ENCODE measurements around the gene CH25H. TPM values are rescaled to one million over a fixed set of nuclear protein-coding genes. Genes with fewer than 3 reads are reported as not detected.
A peak's percentile ranks its signal among the peaks of the same experiment; 100 is the strongest.
"Not testable (repeated sequence)": the region's sequence is repeated elsewhere in the genome, so short reads cannot be mapped to it uniquely, and the experiment has no call there.

CH25H gene, protein sequence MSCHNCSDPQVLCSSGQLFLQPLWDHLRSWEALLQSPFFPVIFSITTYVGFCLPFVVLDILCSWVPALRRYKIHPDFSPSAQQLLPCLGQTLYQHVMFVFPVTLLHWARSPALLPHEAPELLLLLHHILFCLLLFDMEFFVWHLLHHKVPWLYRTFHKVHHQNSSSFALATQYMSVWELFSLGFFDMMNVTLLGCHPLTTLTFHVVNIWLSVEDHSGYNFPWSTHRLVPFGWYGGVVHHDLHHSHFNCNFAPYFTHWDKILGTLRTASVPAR
- total RNA-seq, result under 1 TPM; 0.12 to 0.22 TPM

DNA sequence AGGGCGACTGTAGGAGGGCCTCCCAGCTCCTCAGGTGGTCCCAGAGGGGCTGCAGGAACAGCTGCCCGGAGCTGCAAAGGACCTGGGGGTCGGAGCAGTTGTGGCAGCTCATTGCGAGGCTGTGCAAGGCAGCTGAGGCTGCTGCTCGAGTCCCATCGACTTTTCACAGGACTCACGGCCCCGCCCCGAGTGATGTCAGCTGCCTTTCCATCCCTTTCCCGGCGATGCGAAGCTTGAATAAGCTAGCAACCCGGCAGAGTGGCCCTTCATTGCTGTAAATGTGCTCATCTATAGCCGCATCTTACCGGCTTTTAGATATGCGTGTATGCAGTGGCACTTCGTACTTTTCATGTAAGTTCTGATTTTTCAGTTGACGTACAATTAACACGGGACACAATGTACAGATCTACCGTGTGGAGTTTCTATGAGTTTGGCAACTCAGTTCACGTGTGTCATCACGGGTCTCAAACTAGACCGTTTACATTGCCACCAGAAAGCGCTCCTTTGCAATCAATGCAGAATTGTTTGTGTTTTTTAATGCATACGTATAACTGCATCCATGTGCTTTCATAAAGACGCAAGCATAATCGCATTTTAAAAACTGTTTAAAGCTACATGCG is at the start of gene CH25H:
Gene CH25H (minus strand): TSS at position 137 of the 620 bp plus-strand sequence. CDS start 25 bp downstream, at position 112.
- H3K4me3 Mint-ChIP-seq, result peak within 1 kb of the TSS; percentile 75
- no peaks in the 10 kb centered on the region for H3K36me3 Mint-ChIP-seq (ENCODE audit: low read depth)
- intact Hi-C loops (cut with micrococcal nuclease), result loop anchor here (1.0 kb wide), 4 partner anchors 44 to 217 kb away; partner anchors contain the start of gene FAS
- DNase-seq, result peak; percentile 79
- CTCF ChIA-PET, result interaction anchor here (0.7 to 6.1 kb wide), 17 partner anchors 9 to 371 kb away, joined by 3 to 54 read pairs (median 4); no protein-coding TSS in a partner anchor
- H3K27ac Mint-ChIP-seq, result no peak within 1 kb of the TSS
- H3K4me1 Mint-ChIP-seq (ENCODE audit: low read depth), result peaks cover 7% of the 10 kb centered on the region
- no peaks in the 10 kb centered on the region for H3K9me3 Mint-ChIP-seq
- H3K27me3 Mint-ChIP-seq (ENCODE audit: low read depth), result peaks cover 39% of the 10 kb centered on the region

DNA sequence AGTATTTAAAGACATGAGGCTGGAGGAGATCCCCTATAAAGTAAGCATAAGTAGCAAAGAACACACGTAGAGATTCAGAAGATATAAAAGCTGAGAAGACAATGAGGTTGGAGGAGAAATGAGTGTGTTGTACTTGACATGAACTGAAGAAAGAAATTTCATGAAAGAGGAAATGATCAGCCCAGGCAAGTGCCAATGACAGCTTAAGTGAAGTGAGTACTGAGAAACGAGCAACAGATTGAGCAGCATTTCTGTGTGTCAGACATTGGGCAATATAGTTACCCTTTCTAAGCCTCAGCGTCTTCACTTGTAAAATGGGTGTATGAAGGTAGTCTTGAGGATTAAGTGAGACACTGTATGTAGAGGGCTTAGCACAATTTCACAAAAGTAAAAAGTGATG is 49.2 kb upstream of the CH25H start:
- peaks cover 18% of the 10 kb centered on the region for H3K4me1 Mint-ChIP-seq (ENCODE audit: low read depth)
- no peak for DNase-seq
- H3K4me3 Mint-ChIP-seq, result no peak overlapping the region
- peaks cover 11% of the 10 kb centered on the region for H3K36me3 Mint-ChIP-seq (ENCODE audit: low read depth)
- peaks cover 4% of the 10 kb centered on the region for H3K27me3 Mint-ChIP-seq (ENCODE audit: low read depth)
- intact Hi-C loops (cut with micrococcal nuclease), result no loop called here
- CTCF ChIA-PET, result interaction anchor here (0.5 to 1.0 kb wide), 4 partner anchors 46 to 162 kb away, joined by 3 to 4 read pairs (median 4); partner anchors contain the start of gene IFIT2
- H3K9me3 Mint-ChIP-seq, result peaks cover 20% of the 10 kb centered on the region
- no peak overlapping the region for H3K27ac Mint-ChIP-seq

DNA sequence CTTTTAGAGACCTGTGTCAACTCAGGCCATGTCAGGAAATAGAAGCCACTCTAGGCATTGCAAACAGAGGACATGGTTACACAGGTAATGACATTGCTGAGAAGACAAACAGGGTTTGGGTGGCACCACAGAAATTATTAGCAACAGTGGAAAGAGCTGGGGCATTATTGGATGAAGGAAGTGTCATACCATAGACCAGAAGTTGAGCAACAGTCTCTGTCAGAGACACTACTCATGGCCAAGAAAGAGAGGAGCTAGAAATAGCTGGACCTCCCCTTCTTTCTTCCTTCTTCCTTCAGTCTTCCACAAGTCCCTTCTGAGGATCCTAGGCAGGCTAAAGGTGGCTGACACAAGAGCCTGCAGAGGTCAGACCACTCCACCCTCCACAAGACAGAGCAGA is 48.7 kb upstream of the CH25H start:
- intact Hi-C loops (cut with micrococcal nuclease), result no loop called here
- Mint-ChIP-seq H3K36me3 (ENCODE audit: low read depth) (peaks cover 11% of the 10 kb centered on the region), H3K9me3 (peaks cover 20% of the 10 kb centered on the region), H3K27ac (no peak overlapping the region), H3K4me1 (ENCODE audit: low read depth) (peaks cover 22% of the 10 kb centered on the region), H3K27me3 (ENCODE audit: low read depth) (peaks cover 4% of the 10 kb centered on the region), H3K4me3 (no peak overlapping the region)
- DNase-seq, result no peak
- CTCF ChIA-PET, result interaction anchor here (0.5 to 1.0 kb wide), 3 partner anchors 46 to 162 kb away, joined by 3 to 4 read pairs (median 4); partner anchors contain the start of gene IFIT2

DNA sequence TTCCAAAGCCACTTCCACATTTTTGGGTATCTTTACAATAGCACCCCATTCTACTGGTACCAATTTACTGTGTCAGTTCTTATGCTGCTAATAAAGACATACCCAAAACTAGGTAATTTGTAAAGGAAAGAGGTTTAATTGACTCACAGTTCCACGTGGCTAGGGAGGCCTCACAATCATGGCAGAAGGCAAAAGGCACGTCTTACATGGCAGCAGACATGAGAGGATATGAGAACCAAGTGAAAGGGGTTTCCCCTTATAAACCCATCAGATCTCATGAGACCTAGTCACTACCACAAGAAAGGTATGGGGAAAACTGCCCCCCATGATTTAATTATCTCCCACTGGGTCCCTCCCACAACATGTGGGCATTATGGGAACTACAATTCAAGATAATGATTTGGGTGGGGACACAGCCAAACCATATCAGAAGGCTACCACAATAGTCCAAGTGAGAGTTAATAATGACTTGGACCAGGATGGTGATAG is 48.0 kb upstream of the CH25H start:
- Mint-ChIP-seq H3K36me3 (ENCODE audit: low read depth) (peaks cover 11% of the 10 kb centered on the region), H3K9me3 (peaks cover 20% of the 10 kb centered on the region), H3K4me1 (ENCODE audit: low read depth) (peaks cover 25% of the 10 kb centered on the region)
- H3K4me3 Mint-ChIP-seq; H3K27ac Mint-ChIP-seq; intact Hi-C loops (cut with micrococcal nuclease); H3K27me3 Mint-ChIP-seq (ENCODE audit: low read depth): not testable (repeated sequence)
- CTCF ChIA-PET, result interaction anchor here (0.9 kb wide), 1 partner anchor 163 kb away, joined by 4 read pairs; no protein-coding TSS in a partner anchor
- DNase-seq, result peak; percentile 28

DNA sequence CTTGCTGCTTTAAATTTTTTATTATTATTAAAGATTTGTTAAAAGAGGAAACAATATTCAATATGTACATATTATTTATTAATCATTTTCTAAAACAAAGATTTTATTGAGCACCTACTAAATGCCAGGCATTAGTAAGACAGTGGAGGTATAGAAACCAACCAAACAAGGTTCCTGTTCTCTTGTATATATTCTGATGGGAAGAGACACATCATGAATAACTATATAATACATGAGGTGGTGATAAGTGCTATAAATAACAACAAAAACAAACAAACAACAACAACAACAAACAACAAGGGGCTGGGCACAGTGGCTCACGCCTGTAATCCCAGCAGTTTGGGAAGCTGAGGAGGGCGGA is 45.1 kb upstream of the CH25H start:
- no peak for DNase-seq
- peaks cover 11% of the 10 kb centered on the region for H3K36me3 Mint-ChIP-seq (ENCODE audit: low read depth)
- CTCF ChIA-PET, result interaction anchor here (0.9 to 3.3 kb wide), 6 partner anchors 34 to 223 kb away, joined by 3 to 14 read pairs (median 4); partner anchors contain the start of gene IFIT2
- H3K4me3 Mint-ChIP-seq, result no peak overlapping the region
- peaks cover 38% of the 10 kb centered on the region for H3K4me1 Mint-ChIP-seq (ENCODE audit: low read depth)
- no peak overlapping the region for H3K27ac Mint-ChIP-seq
- peaks cover 20% of the 10 kb centered on the region for H3K9me3 Mint-ChIP-seq
- intact Hi-C loops (cut with micrococcal nuclease), result loop anchor here (1.0 to 2.0 kb wide), 3 partner anchors 35 to 393 kb away; partner anchors contain the start of gene PANK1
- peaks cover under 1% of the 10 kb centered on the region for H3K27me3 Mint-ChIP-seq (ENCODE audit: low read depth)

DNA sequence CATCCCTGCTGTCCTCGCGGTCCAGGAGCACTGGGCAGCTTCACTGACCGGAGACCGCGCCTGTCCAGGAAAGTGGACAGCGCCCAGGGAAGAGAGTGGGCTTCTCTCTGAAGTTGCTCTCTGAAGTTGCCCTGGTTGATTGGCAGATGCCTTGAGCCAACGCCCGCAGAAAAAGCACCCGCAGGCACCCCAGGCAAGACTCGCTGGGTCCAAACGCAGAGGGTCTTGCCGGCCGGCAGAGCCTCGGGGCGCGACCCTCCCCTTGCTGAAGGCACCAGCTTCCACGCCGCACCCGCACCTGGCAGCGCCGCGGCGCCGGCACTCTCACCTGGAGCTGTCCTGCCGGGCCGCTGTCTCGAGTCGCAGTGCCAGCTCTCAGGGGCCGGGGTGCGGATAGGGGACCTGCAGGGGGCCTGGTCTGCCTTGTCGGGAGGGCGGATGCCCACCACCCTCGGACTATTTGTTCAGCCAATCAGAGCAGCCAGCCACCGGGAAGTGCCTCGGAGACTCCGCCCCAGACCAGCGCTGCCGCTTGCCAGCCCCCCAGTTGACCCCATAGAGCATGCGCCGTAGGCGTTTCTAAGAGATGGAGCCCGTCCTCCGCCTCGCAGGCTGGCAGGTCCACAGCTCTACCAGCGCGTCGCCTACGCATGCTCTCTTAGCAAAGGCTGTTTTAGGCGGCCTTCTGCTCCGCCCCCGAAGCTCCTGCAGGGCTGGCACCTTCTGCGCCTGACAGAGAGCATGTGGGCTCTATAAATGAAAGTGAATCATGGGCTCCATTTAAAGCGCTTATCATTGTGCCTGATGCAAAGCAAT is 44.5 kb upstream of the CH25H start, which contains the start of gene LIPA:
Gene LIPA (minus strand): TSS at position 367 of the 816 bp plus-strand sequence. CDS start 4,127 bp downstream, outside the sequence.
- H3K4me3 Mint-ChIP-seq, result peak within 1 kb of the TSS; percentile 84
- H3K4me1 Mint-ChIP-seq (ENCODE audit: low read depth), result peaks cover 38% of the 10 kb centered on the region
- intact Hi-C loops (cut with micrococcal nuclease), result loop anchor here (1.0 to 2.0 kb wide), 6 partner anchors 35 to 450 kb away; partner anchors contain the start of genes FAS, IFIT5, KIF20B and PANK1
- peaks cover 20% of the 10 kb centered on the region for H3K9me3 Mint-ChIP-seq
- CTCF ChIA-PET, result interaction anchor here (0.7 to 3.3 kb wide), 8 partner anchors 34 to 318 kb away, joined by 3 to 14 read pairs (median 3); partner anchors contain the start of gene IFIT2
- peak; percentile 95 for DNase-seq
- H3K27me3 Mint-ChIP-seq (ENCODE audit: low read depth), result no peaks in the 10 kb centered on the region
- H3K36me3 Mint-ChIP-seq (ENCODE audit: low read depth), result peaks cover 11% of the 10 kb centered on the region
- H3K27ac Mint-ChIP-seq, result no peak within 1 kb of the TSS

DNA sequence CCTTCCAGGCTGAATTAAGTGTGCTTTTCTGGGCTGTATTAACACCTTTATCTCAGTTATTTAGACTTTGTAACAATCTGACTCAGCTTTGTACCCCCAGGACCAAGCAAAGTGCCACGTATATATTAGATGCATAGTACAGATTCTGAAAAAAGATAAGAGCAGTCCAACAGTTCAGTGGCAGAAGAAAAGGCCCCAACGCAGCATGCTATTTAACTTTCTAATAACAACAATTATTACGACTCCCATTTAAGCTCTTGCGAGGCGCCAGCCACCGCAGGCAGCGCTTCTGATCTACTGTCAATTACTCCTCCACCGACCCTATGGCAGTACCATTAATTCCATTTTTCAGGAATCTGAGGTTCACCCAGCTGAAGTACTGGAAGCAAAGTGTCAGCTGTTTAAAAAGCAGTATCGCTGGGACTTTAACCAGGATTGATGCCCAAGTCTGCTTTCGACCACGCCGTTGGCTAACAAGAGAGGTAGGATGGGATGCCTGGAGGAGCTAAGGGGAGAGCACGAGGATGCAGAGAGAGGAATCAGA is 43.8 kb upstream of the CH25H start:
- CTCF ChIA-PET, result interaction anchor here (0.9 to 3.3 kb wide), 6 partner anchors 33 to 221 kb away, joined by 3 to 14 read pairs (median 4); partner anchors contain the start of gene IFIT2
- H3K36me3 Mint-ChIP-seq (ENCODE audit: low read depth), result peaks cover 11% of the 10 kb centered on the region
- intact Hi-C loops (cut with micrococcal nuclease), result loop anchor here (1.0 kb wide), 3 partner anchors 163 to 450 kb away; partner anchors contain the start of genes FAS, IFIT5 and KIF20B
- peaks cover 20% of the 10 kb centered on the region for H3K9me3 Mint-ChIP-seq
- H3K4me3 Mint-ChIP-seq, result peak overlapping the region; percentile 84
- no peak overlapping the region for H3K27ac Mint-ChIP-seq
- no peaks in the 10 kb centered on the region for H3K27me3 Mint-ChIP-seq (ENCODE audit: low read depth)
- H3K4me1 Mint-ChIP-seq (ENCODE audit: low read depth), result peaks cover 38% of the 10 kb centered on the region
- DNase-seq, result no peak

DNA sequence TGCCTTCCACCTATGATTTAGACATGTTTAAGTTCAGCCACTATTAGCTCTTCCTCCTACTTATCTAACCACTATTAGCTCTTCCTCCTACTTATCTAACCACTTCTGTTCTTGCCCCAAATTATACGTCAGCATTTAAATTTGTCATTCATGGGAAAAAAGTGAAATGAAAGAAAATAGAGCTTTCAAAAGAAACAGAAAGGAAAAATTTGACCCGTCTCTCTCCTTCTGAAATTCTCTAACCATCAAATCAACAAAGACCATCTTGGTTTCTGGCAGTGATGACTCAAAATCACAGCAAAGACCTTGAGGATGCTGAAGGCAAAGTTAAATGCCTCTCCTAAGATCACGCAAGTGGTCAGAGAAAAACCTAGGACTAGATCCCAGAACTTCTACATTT is 41.9 kb upstream of the CH25H start:
- peaks cover 2% of the 10 kb centered on the region for H3K36me3 Mint-ChIP-seq (ENCODE audit: low read depth)
- no peak overlapping the region for H3K4me3 Mint-ChIP-seq
- no peak overlapping the region for H3K27ac Mint-ChIP-seq
- peaks cover 7% of the 10 kb centered on the region for H3K9me3 Mint-ChIP-seq
- no peak for DNase-seq
- intact Hi-C loops (cut with micrococcal nuclease), result no loop called here
- no peaks in the 10 kb centered on the region for H3K27me3 Mint-ChIP-seq (ENCODE audit: low read depth)
- CTCF ChIA-PET, result interaction anchor here (0.7 to 1.2 kb wide), 3 partner anchors 120 to 217 kb away, joined by 3 read pairs; partner anchors contain the start of gene IFIT5
- H3K4me1 Mint-ChIP-seq (ENCODE audit: low read depth), result peaks cover 28% of the 10 kb centered on the region

DNA sequence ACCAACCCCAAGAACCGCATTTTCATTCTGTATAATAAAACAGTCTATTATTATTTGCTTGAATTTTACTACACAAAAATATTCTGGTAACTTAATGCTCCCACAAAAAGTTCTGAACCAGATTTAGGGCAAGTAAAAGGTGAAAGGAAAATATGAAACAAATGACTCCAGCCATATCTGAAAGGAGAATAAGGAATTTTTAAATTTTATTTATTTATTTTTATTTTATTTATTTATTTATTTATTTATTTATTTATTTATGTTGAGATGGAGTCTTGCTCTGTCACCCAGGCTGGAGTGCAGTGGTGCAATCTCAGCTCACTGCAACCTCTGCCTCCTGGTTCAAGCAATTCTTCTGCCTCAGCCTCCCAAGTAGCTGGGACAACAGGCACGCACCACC is 40.5 kb upstream of the CH25H start:
- H3K27me3 Mint-ChIP-seq (ENCODE audit: low read depth); H3K27ac Mint-ChIP-seq; H3K4me3 Mint-ChIP-seq; H3K36me3 Mint-ChIP-seq (ENCODE audit: low read depth); H3K9me3 Mint-ChIP-seq; DNase-seq; intact Hi-C loops (cut with micrococcal nuclease): not testable (repeated sequence)
- peaks cover 25% of the 10 kb centered on the region for H3K4me1 Mint-ChIP-seq (ENCODE audit: low read depth)
- CTCF ChIA-PET, result interaction anchor here (0.7 to 1.4 kb wide), 4 partner anchors 10 to 76 kb away, joined by 3 to 5 read pairs (median 4); no protein-coding TSS in a partner anchor

DNA sequence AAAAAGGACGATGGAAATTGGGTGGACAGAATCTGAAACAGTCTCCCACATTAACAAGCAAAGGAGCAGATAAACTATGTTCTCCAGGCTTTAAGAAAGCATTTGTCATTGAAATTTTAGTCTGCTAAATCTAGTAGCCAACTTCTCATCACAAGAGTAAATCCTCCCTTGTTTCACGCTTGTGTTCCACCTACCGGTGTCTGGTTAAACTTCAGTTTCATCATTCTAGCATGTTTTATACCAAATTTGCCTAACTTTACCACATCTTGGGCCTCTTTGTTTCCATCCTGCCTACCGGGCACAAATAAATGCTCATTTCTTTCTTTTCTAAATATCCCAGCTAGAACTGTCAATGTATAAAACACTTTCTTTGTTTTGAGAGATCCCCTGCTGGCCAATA is 38.7 kb upstream of the CH25H start:
- no peak overlapping the region for H3K4me3 Mint-ChIP-seq
- H3K4me1 Mint-ChIP-seq (ENCODE audit: low read depth), result peaks cover 20% of the 10 kb centered on the region
- CTCF ChIA-PET, result interaction anchor here (0.6 kb wide), 1 partner anchor 285 kb away, joined by 4 read pairs; no protein-coding TSS in a partner anchor
- DNase-seq, result no peak
- no peaks in the 10 kb centered on the region for H3K9me3 Mint-ChIP-seq
- no peak overlapping the region for H3K27ac Mint-ChIP-seq
- intact Hi-C loops (cut with micrococcal nuclease), result no loop called here
- H3K36me3 Mint-ChIP-seq (ENCODE audit: low read depth), result no peaks in the 10 kb centered on the region
- no peaks in the 10 kb centered on the region for H3K27me3 Mint-ChIP-seq (ENCODE audit: low read depth)

Data from activated naive CD4-positive, alpha-beta T cell treated with anti-CD3 and anti-CD28 coated beads for 36 hours (primary cell).